Gastroesophageal sphincter (tissue), 3 donors: ENCODE measurements around the gene TNXB.

Experiments used
- CTCF ChIP-seq, 4 experiments: fragments of 200-600 bp in 2 of 4; fragments of 450-650 bp in 2 of 4; sonication (generic) in 1 of 4; IDR thresholded peaks; one replicate each; pipeline ENCODE4 v1.5.1; 2017 to 2019; ENCODE audit warnings: antibody characterized with exemption in 4 of 4, mild to moderate bottlenecking in 2 of 4, moderate library complexity in 2 of 4
- POLR2A ChIP-seq, 2 donors: fragments of 450-650 bp; IDR thresholded peaks; one replicate each; pipeline ENCODE4 v1.6.1; 2017; ENCODE audit warnings: antibody characterized with exemption in 2 of 2, mild to moderate bottlenecking in 2 of 2, moderate library complexity in 1 of 2
- POLR2AphosphoS5 ChIP-seq: sonication (generic); formaldehyde crosslinking; IDR thresholded peaks from one replicate; pipeline ENCODE4 v1.6.1; 2017; ENCODE audit warnings: antibody characterized with exemption

GRCh38 chr6:32092760-32093497 is 16.2 kb downstream of the TNXB start:
- no peak for TF ChIP-seq POLR2A (IDR thresholded peaks at IDR 0.05)
- peak; percentile 23 for TF ChIP-seq POLR2AphosphoS5
- TF ChIP-seq CTCF (IDR thresholded peaks at IDR 0.05), result no peak
